DOHH2 (cell line): ENCODE results near the gene SIAH2.

Source experiments
- H3F3A ChIP-seq: fragments of 200-600 bp; sonication (generic), shearing (Covaris generic); 2 replicates; pipeline ENCODE4 v1.6.0; 2016; ENCODE audit warnings: antibody characterized with exemption, mild to moderate bottlenecking; ENCODE audit not compliant: control insufficient read depth, insufficient read depth
- H3K27ac ChIP-seq: fragments of 200-600 bp; sonication (generic); 2 replicates; pipeline ENCODE4 v1.5.1; 2014; ENCODE audit warnings: low read depth, mild to moderate bottlenecking, low read length, moderate library complexity
- H3K27me3 ChIP-seq: fragments of 200-600 bp; sonication (generic); 2 replicates; pipeline ENCODE4 v1.6.1; 2014; ENCODE audit warnings: mild to moderate bottlenecking, low read length, mixed read lengths; ENCODE audit not compliant: control insufficient read depth
- H3K36me3 ChIP-seq: fragments of 200-600 bp; sonication (generic); 2 replicates; pipeline ENCODE4 v1.6.1; 2014; ENCODE audit warnings: mild to moderate bottlenecking, low read length, moderate library complexity, mixed read lengths; ENCODE audit not compliant: control insufficient read depth
- H3K4me1 ChIP-seq: fragments of 200-600 bp; sonication (generic); 2 replicates; pipeline ENCODE4 v1.6.1; 2014; ENCODE audit warnings: mild to moderate bottlenecking, low read length, mixed read lengths; ENCODE audit not compliant: control insufficient read depth
- H3K4me2 ChIP-seq: fragments of 200-600 bp; sonication (generic); 2 replicates; pipeline ENCODE4 v1.6.0; 2014; ENCODE audit warnings: mild to moderate bottlenecking, low read length, moderate library complexity
- H3K4me3 ChIP-seq: fragments of 200-600 bp; sonication (generic); 2 replicates; pipeline ENCODE4 v1.5.1; 2014; ENCODE audit warnings: mild to moderate bottlenecking, low read length, mixed read lengths
- H3K79me2 ChIP-seq: fragments of 200-600 bp; sonication (generic); 2 replicates; pipeline ENCODE4 v1.6.1; 2014; ENCODE audit warnings: mild to moderate bottlenecking, low read length, mixed read lengths; ENCODE audit not compliant: control insufficient read depth
- H3K9me2 ChIP-seq: fragments of 200-600 bp; sonication (generic); replicated peaks from 2 replicates; pipeline ENCODE4 v1.6.1; 2014; ENCODE audit warnings: mild to moderate bottlenecking, low read length, mixed read lengths; ENCODE audit not compliant: control insufficient read depth
- H3K9me3 ChIP-seq: fragments of 200-600 bp; sonication (generic); 2 replicates; pipeline ENCODE4 v1.6.1; 2014; ENCODE audit warnings: antibody characterized with exemption, low read length, mixed read lengths; ENCODE audit not compliant: control insufficient read depth, insufficient read depth
- H4K20me1 ChIP-seq: fragments of 200-600 bp; sonication (generic); 2 replicates; pipeline ENCODE4 v1.6.0; 2014; ENCODE audit warnings: low read depth, mild to moderate bottlenecking, antibody characterized with exemption, low read length, moderate library complexity; ENCODE audit not compliant: control insufficient read depth, insufficient read depth
- CTCF ChIP-seq: fragments of 200-600 bp; sonication (generic); IDR thresholded peaks from one replicate; pipeline ENCODE4 v1.5.1; 2014; ENCODE audit warnings: antibody characterized with exemption, mild to moderate bottlenecking, low read depth, low read length; ENCODE audit not compliant: poor library complexity, severe bottlenecking
- EZH2phosphoT487 ChIP-seq: fragments of 200-600 bp; sonication (generic); IDR thresholded peaks from 2 replicates; pipeline ENCODE4 v1.6.1; 2017; ENCODE audit warnings: borderline replicate concordance, mild to moderate bottlenecking, antibody characterized with exemption, low read length, moderate library complexity, mixed read lengths

The SIAH2 gene

GRCh38 chr3:150765949-150766720 is 3.2 kb upstream of the SIAH2 start:
- peaks cover 12% of the 10 kb centered on the region for H3F3A ChIP-seq
- peak overlapping the region; percentile 46 for H3K27ac ChIP-seq
- H3K27me3 ChIP-seq, result peaks cover 48% of the 10 kb centered on the region
- H3K79me2 ChIP-seq, result peaks cover 8% of the 10 kb centered on the region
- H3K9me3 ChIP-seq, result no peaks in the 10 kb centered on the region
- H4K20me1 ChIP-seq, result no peaks in the 10 kb centered on the region
- peaks cover 56% of the 10 kb centered on the region for H3K4me1 ChIP-seq
- no peaks in the 10 kb centered on the region for H3K9me2 ChIP-seq
- no peaks in the 10 kb centered on the region for H3K36me3 ChIP-seq
- TF ChIP-seq CTCF (no peak), EZH2phosphoT487 (no peak)
- H3K4me2 ChIP-seq, result peak overlapping the region; percentile 86
- H3K4me3 ChIP-seq, result peak overlapping the region; percentile 55

DNA sequence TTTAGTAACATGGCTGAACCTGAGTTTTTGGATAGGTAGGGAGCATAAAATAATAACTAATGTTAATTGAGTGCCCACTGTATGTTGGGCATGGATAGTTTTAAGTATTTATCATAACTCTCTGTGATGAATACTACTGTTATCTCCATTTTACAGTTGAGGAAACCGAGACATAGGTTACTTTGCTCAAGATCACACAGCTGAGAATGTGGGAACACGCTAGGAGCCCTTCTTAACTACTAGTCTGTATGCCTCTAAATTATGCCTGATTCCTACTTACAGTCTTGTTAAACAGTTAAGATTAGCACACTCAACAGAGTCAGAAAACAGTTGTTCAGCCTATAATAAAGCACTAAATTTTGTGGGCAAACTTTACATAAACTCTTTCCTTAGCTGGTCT is 2.0 kb upstream of the SIAH2 start:
- peaks cover 44% of the 10 kb centered on the region for H3K27me3 ChIP-seq
- peaks cover 3% of the 10 kb centered on the region for H4K20me1 ChIP-seq
- H3K27ac ChIP-seq, result no peak overlapping the region
- no peaks in the 10 kb centered on the region for H3K9me2 ChIP-seq
- H3K79me2 ChIP-seq, result peaks cover 8% of the 10 kb centered on the region
- H3K9me3 ChIP-seq, result no peaks in the 10 kb centered on the region
- peak overlapping the region; percentile 86; the same call in 1 of the 2 replicates for H3K4me2 ChIP-seq
- TF ChIP-seq CTCF (no peak), EZH2phosphoT487 (no peak)
- H3F3A ChIP-seq, result peaks cover 22% of the 10 kb centered on the region
- H3K4me3 ChIP-seq, result no peak overlapping the region
- no peaks in the 10 kb centered on the region for H3K36me3 ChIP-seq
- H3K4me1 ChIP-seq, result peaks cover 68% of the 10 kb centered on the region

GRCh38 chr3:150764566-150764965 is 1.6 kb upstream of the SIAH2 start:
- H3K27ac ChIP-seq, result no peak overlapping the region
- H3K27me3 ChIP-seq, result peaks cover 45% of the 10 kb centered on the region
- H3K9me2 ChIP-seq, result no peaks in the 10 kb centered on the region
- no peaks in the 10 kb centered on the region for H3K36me3 ChIP-seq
- no peak overlapping the region for H3K4me3 ChIP-seq
- peaks cover 7% of the 10 kb centered on the region for H4K20me1 ChIP-seq
- TF ChIP-seq EZH2phosphoT487, result no peak
- no peak for TF ChIP-seq CTCF
- peaks cover 8% of the 10 kb centered on the region for H3K79me2 ChIP-seq
- H3F3A ChIP-seq, result peaks cover 22% of the 10 kb centered on the region
- H3K4me1 ChIP-seq, result peaks cover 72% of the 10 kb centered on the region
- H3K4me2 ChIP-seq, result peak overlapping the region; percentile 86; the same call in 1 of the 2 replicates
- H3K9me3 ChIP-seq, result no peaks in the 10 kb centered on the region
